Measurements from ENCODE around the gene KCNQ5.

DNA sequence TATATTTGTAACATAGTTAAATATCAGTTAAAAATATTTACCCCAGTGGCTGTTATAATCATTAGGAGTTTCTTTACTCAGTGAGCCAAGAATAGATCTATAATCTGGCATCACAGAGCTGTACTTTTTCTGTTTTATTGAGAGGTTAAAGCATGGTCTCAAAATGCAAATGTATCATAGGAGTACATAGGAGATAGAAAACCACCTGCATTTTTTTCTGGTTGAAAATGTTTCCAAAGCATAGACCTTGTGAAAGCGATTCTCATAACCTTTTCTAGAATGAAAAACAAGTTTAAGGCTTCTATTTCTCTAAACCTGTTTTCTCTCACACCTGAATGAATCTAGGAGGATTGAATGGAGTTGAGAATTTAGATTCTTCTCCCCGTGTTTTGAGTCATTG lies 14.4 kb downstream of the KCNQ5 start:
- no peak for TF ChIP-seq NFE2L1 (CRISPR knock-in tag; IDR thresholded peaks at IDR 0.05)
- TF ChIP-seq ZNF263 (CRISPR knock-in tag; IDR thresholded peaks at IDR 0.05; ENCODE audit: low read depth): no peak
- TF ChIP-seq ZNF423 (CRISPR knock-in tag; IDR thresholded peaks at IDR 0.05): no peak
- TF ChIP-seq NFYB (CRISPR knock-in tag; conservative IDR thresholded peaks at IDR 0.05; ENCODE audit: low read depth): no peak
- TF ChIP-seq, protein P1, sequence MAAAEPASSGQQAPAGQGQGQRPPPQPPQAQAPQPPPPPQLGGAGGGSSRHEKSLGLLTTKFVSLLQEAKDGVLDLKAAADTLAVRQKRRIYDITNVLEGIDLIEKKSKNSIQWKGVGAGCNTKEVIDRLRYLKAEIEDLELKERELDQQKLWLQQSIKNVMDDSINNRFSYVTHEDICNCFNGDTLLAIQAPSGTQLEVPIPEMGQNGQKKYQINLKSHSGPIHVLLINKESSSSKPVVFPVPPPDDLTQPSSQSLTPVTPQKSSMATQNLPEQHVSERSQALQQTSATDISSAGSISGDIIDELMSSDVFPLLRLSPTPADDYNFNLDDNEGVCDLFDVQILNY (CRISPR knock-in tag; IDR thresholded peaks at IDR 0.05): no peak

Data from WTC11 (cell line).